ENCODE results near the gene APOBEC3C.

GRCh38 chr22:39017596-39018365, 3.7 kb downstream of the APOBEC3C start:
- TF ChIP-seq, protein P1, sequence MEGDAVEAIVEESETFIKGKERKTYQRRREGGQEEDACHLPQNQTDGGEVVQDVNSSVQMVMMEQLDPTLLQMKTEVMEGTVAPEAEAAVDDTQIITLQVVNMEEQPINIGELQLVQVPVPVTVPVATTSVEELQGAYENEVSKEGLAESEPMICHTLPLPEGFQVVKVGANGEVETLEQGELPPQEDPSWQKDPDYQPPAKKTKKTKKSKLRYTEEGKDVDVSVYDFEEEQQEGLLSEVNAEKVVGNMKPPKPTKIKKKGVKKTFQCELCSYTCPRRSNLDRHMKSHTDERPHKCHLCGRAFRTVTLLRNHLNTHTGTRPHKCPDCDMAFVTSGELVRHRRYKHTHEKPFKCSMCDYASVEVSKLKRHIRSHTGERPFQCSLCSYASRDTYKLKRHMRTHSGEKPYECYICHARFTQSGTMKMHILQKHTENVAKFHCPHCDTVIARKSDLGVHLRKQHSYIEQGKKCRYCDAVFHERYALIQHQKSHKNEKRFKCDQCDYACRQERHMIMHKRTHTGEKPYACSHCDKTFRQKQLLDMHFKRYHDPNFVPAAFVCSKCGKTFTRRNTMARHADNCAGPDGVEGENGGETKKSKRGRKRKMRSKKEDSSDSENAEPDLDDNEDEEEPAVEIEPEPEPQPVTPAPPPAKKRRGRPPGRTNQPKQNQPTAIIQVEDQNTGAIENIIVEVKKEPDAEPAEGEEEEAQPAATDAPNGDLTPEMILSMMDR (IDR thresholded peaks at IDR 0.05): no peak
- no peak for TF ChIP-seq POLR2AphosphoS5 (IDR thresholded peaks at IDR 0.05)
